ENCODE results near the gene BMP7.

DNA sequence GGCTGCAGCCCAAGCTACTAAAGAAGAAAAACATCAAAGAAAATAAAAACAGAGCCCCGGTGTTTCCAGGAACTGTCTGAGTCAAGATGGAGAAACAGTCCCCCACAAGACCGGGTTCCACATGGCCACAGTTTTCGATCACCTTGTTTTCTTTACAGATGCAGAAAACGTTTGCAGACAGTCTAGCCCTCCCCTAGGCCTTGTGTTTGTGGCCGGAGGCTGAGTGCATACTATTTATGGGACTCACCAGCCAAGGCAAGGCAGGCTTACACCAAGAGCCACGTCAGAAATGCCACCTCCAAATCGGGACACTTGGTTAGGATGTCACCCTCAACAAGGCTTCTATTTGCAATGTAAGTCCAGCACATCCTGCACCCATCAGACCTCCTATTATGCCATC lies 97.3 kb downstream of the BMP7 start:
- no peak for TF ChIP-seq EP300 (IDR thresholded peaks at IDR 0.05)
- TF ChIP-seq, protein P1, sequence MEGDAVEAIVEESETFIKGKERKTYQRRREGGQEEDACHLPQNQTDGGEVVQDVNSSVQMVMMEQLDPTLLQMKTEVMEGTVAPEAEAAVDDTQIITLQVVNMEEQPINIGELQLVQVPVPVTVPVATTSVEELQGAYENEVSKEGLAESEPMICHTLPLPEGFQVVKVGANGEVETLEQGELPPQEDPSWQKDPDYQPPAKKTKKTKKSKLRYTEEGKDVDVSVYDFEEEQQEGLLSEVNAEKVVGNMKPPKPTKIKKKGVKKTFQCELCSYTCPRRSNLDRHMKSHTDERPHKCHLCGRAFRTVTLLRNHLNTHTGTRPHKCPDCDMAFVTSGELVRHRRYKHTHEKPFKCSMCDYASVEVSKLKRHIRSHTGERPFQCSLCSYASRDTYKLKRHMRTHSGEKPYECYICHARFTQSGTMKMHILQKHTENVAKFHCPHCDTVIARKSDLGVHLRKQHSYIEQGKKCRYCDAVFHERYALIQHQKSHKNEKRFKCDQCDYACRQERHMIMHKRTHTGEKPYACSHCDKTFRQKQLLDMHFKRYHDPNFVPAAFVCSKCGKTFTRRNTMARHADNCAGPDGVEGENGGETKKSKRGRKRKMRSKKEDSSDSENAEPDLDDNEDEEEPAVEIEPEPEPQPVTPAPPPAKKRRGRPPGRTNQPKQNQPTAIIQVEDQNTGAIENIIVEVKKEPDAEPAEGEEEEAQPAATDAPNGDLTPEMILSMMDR (IDR thresholded peaks at IDR 0.05): no peak
